ENCODE data around the gene SBNO2. TPM values are rescaled to one million over a fixed set of nuclear protein-coding genes. Genes with fewer than 3 reads are reported as not detected.
A peak's percentile ranks its signal among the peaks of the same experiment; 100 is the strongest.

SBNO2 gene
- total and polyA plus RNA-seq, 9 of the 15 experiments (the other 6 are each of a cell fraction or from before 2014, with no cell fraction given), result 0.01 to 46.2 (median 6.7) TPM

- TF ChIP-seq ZHX1 (conservative IDR thresholded peaks at IDR 0.05; ENCODE audit: low read length) (no peak), CREB1 (IDR thresholded peaks at IDR 0.05) (peak; percentile 71), CREB1 (CRISPR knock-in tag; IDR thresholded peaks at IDR 0.05) (peak; percentile 50; the same call in 1 of the 2 replicates), ZNF140 (CRISPR knock-in tag; IDR thresholded peaks at IDR 0.05) (no peak), ZNF316 (IDR thresholded peaks at IDR 0.05) (no peak), NEUROD1 (IDR thresholded peaks at IDR 0.05; ENCODE audit: borderline replicate concordance, low read depth, low read length, partially characterized antibody) (peak; percentile 91), TRIM24 (IDR thresholded peaks at IDR 0.05) (no peak), ELK3 (CRISPR knock-in tag; IDR thresholded peaks at IDR 0.05) (no peak), ZNF511 (CRISPR knock-in tag; IDR thresholded peaks at IDR 0.05) (no peak), EGR1 (conservative IDR thresholded peaks at IDR 0.05) (peak; percentile 74), POLR2G (IDR thresholded peaks at IDR 0.05; ENCODE audit: low read depth, low read length) (peak; percentile 89), RCOR1 (IDR thresholded peaks at IDR 0.05; ENCODE audit: borderline replicate concordance in 1 of 2, low read depth in 2 of 2, low read length in 2 of 2) (no peak; a peak in 1 of 4 replicates), HOXB6 (CRISPR knock-in tag; IDR thresholded peaks at IDR 0.05; ENCODE audit: borderline replicate concordance) (no peak)
Measured at GRCh38 chr19:1205114-1206099, 31.3 kb upstream of the SBNO2 start, which contains the start of gene STK11 (continued).
